Stimulated activated naive CD4-positive, alpha-beta T cell treated with Interleukin-2 at 50 U/mL for 16 hours (primary cell): ENCODE results near the gene KLHL34.

Source experiments
- DNase-seq: peaks from one replicate; lab custom pipeline; 2025; lab: John Stamatoyannopoulos, UW

KLHL34 gene

DNA sequence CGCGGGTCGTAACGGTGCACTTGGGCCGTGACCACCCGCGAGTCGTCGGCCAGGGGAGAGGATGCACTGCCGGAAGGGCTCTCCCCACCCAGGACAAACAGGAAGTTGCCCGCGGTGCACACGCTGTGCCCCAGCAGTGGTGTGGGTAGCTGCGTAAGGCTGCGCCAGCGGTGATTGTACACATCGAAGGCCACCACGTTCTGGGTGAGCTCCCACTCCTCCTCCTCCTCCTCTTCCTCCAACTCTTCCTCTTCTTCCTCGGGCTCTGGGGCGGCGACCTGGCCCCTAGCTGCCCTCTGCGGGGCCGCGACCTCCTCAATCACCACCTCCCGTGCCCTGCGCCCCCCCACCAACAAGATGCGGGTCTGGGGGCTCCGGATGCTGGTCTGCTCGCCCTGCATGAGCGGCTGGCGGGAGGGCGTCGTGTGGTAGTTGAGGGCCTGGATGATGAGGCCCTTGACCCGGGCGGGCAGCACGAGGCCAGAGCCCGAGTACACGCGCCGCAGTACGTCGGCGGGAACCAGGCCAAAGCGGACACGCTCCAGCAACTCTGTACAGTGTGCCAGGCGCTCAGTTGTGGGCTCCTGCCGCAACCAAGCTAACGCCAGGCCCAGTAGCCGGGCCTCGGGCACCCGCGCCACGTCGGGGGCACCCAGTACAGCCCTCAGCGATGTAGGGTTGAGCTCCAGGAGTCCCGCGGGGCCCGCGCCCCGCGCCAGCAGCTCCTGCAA is 1.4 kb downstream of the KLHL34 start:
- no peak for DNase-seq

DNA sequence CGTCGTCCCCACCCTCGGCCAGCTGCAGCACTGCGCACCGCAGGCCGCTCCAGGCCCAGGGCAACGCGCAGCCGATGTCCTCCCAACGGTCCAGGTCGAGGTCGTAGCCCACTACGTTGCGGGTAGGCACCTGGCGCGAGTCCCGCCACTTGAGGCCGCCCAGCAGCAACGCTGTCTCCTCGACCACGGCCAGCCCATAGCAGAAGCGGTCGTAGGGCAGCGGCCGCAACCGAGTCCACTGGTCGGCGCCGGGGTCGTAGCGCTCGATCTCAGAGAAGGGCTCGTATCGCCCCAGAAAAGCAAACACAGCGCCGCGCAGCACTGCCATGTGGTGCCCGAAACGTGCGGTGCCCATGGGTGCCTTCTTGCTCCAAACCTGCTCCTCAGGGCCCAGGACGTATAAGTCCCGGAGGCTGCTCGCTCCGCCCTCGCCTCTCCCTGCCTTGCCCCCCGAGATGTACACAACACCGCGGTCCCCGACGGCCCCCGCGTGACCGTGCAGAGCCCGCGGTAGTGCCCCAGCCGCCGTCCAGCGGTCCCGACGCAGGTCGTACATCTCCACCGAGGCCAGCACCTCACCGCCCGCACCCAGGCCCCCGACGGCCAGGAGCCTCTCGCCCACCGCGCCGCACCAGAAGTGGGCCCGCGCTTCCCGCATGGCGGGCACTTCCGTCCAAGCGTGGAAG is 2.1 kb downstream of the KLHL34 start:
- no peak for DNase-seq

DNA sequence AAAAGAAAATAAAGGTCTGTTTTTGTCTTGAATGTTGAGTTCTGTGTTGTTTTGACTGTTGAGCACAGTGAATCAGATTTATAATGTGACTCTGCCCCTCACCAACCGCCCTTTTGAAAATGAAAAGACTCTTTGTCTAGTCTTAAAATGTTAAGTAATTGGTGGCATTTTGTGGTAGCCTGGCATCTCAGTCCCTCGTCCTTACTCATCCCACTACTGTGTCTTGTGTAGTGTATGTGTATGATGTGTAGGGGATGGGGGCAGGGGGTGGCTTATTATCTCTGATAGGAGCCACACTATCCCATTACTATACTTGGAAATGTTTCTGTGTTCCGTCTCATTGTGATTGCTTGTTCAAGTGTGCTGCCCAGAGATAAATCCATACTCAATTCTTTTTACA is 12.2 kb downstream of the KLHL34 start:
- DNase-seq, result no peak

DNA sequence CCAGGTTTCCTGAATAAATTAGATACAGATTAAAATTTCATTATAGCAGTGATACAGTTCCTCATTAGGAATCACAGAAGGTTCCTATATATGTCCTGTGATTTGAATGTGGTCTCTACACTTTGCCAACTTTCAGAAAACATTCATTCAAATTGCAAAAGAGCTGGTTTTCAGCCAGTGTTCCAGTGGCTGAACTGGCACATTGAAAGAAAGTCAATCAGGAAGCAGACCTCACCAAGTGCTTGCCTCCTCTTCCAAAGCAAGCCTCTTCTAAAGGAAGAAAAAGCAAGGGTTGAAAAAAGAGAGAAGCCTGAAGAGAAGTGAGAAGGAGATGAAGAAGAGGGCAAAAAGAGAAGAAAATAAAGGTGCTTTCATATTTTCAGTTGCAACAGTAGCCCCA is 12.7 kb downstream of the KLHL34 start:
- no peak for DNase-seq

DNA sequence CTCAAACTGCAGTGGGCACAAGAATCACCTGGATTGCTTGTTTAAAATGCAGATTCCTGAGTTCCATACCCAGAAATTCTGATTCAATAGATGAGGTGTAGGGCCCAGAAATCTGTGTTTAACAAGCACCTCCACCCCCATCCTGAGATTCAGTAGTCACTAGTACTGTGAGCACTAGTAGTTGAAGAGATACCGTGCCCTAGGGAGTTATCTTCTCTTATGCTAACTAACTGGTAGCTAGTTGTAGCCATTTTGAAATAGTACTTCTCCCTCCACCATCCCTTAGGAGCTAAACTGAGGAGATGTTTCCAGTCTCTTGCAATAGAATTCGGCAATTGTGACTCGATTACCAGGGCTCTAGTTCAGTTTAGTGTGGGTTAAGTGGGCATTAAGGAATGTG is 18.4 kb downstream of the KLHL34 start:
- DNase-seq, result no peak

GRCh38 chrX:21638311-21638710 is 19.8 kb downstream of the KLHL34 start:
- no peak for DNase-seq

GRCh38 chrX:21632027-21632426 is 26.1 kb downstream of the KLHL34 start:
- DNase-seq, result no peak

DNA sequence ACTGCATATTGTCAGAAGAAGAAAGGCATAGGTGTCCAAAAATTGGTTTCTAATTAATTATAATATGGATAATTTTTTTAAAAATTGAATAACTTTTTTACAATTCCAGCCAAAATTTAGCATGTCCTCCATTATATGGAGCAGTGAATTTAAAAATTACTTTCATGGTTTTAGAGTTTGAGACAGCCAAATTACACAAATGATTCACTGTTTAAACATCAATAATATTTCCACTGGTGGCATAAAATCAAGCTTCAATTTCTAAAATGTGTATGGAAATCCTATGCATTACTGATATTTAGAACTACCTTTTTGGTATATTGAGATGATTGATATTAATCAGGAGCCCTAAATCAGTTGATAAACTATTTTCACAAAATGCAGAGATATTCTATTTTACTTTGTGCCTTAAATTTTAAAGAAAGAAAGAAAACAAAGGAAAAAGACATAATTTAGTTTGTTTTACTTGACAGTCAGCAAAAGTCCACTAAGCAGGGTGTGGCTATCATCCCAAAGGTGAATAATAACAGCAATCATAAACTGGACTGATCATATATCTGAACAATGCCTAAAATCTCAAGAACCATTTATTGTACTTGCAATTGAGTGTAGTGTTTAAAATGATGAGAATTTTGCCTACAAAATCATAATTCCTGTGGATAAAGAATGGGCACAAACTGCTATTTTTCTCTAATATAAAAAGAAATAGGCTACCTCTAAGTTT is 34.2 kb downstream of the KLHL34 start:
- no peak for DNase-seq

GRCh38 chrX:21620234-21620633 is 37.9 kb downstream of the KLHL34 start:
- DNase-seq, result no peak

DNA sequence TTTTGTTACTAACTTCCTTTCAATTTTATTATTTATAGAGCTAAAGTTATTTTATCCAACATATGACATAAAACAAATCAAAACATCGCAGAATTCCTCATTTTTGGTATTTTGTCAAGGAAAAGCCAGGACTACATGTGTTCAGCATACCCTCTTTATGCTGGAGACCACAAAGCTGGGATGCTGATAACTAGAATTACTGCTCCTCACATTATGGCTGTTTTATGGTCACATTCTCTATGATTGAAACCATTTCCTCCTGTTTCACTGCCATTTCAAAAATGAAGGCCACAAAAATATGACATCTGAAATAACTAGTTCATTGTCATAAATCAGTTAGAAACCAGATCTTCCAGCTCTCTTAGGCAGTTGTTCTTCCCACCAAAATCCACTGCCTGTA is 41.7 kb downstream of the KLHL34 start:
- DNase-seq, result no peak

DNA sequence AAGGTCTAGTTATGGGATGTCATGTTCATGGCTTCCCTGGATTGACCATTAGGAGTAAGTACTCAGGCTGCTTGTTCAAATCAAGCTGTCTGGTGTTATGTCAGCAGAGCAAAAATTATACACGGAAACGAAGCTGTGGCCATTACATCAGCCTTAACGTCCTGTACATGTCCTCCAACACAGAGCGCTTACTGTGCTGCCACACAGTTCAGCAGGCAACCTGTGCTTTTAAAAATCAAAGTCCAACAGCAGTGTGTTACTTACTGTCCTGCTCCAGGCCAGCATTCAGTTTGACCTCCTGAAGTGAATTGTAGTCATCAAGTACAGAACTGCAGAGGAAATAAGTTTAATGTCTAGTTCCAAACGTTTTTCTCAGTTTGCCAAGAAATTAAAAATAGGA is 46.0 kb downstream of the KLHL34 start:
- DNase-seq, result no peak

GRCh38 chrX:21610168-21610567 is 48.0 kb downstream of the KLHL34 start:
- DNase-seq, result no peak

DNA sequence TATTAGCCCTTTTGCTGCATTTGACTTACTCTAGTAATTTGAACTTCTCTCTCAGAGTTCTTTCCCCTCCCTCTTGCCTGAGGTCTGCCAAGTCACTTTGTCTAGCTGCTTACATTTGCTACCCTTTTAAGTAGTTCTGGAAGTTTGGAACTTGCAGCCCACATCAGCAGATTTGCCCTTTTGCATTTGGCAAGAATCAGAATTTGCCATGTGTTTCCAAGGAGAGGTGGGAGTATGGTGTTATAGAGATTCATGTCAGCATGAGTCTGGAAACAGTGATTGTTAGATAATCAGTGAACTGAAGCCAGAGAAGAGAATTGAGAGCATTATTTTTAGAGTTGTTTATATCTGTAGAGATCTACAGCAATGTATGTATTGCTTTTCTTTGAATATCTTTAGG is 52.1 kb downstream of the KLHL34 start:
- DNase-seq, result no peak
